SK-N-SH treated with all-trans-retinoic acid at 6 μM for 48 hours (cell line): ENCODE data around the gene MPC1.

ENCODE experiments used
- ARNTL ChIP-seq: fragments of 450-650 bp; formaldehyde crosslinking; IDR thresholded peaks from 2 replicates; pipeline ENCODE4 v1.5.0; 2020; ENCODE audit warnings: low read depth, mild to moderate bottlenecking, moderate library complexity, borderline replicate concordance
- CSDC2 ChIP-seq: fragments of 250-450 bp; sonication (Bioruptor Pico); IDR thresholded peaks from 2 replicates; pipeline ENCODE4 v1.5.0; 2020; ENCODE audit warnings: mild to moderate bottlenecking, moderate library complexity
- ESRRG ChIP-seq: fragments of 250-450 bp; sonication (Bioruptor Pico); IDR thresholded peaks from 2 replicates; pipeline ENCODE4 v1.6.1; 2021; ENCODE audit warnings: mild to moderate bottlenecking
- ISL1 ChIP-seq: fragments of 250-450 bp; sonication (Bioruptor Pico); IDR thresholded peaks from 2 replicates; pipeline ENCODE4 v2.1.2; 2022; ENCODE audit warnings: mild to moderate bottlenecking, moderate library complexity
- ZFP30 ChIP-seq: fragments of 450-650 bp; formaldehyde crosslinking; IDR thresholded peaks from 2 replicates; pipeline ENCODE4 v1.5.0; 2022; ENCODE audit warnings: mild to moderate bottlenecking, moderate library complexity
- ZNF70 ChIP-seq: fragments of 450-650 bp; formaldehyde crosslinking; IDR thresholded peaks from 2 replicates; pipeline ENCODE4 v1.5.0; 2020; ENCODE audit warnings: mild to moderate bottlenecking, moderate library complexity
- TF ChIP-seq, protein P1 (sequence below): fragments of 250-450 bp; sonication (Bioruptor Pico); IDR thresholded peaks from 2 replicates; pipeline ENCODE4 v1.8.0; 2021; ENCODE audit warnings: low read depth, mild to moderate bottlenecking, moderate library complexity, borderline replicate concordance
- TF ChIP-seq, protein P2 (sequence below): fragments of 250-450 bp; sonication (Bioruptor Pico); IDR thresholded peaks from 2 replicates; pipeline ENCODE4 v1.5.0; 2020; ENCODE audit warnings: mild to moderate bottlenecking, moderate library complexity

DNA sequence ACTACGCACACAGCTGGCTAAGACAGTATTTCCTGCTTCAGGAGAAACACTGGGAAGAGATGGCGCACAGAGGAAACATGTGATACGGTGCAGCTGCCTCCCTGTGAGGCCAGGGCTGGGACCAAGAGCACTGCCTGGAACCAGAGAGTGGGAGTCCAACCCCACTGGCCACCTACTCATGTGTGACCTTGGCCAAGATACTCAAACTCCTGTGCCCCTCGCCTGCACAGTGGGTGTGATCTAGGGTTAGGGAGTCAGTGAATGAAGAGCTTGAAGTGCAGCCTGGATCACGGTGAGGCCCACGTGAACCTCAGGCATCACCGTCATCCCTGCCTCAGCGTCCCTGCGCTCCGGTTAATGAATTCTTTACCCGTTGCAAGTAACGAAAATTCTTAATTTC lies 41.7 kb upstream of the MPC1 start:
- TF ChIP-seq, protein P1, sequence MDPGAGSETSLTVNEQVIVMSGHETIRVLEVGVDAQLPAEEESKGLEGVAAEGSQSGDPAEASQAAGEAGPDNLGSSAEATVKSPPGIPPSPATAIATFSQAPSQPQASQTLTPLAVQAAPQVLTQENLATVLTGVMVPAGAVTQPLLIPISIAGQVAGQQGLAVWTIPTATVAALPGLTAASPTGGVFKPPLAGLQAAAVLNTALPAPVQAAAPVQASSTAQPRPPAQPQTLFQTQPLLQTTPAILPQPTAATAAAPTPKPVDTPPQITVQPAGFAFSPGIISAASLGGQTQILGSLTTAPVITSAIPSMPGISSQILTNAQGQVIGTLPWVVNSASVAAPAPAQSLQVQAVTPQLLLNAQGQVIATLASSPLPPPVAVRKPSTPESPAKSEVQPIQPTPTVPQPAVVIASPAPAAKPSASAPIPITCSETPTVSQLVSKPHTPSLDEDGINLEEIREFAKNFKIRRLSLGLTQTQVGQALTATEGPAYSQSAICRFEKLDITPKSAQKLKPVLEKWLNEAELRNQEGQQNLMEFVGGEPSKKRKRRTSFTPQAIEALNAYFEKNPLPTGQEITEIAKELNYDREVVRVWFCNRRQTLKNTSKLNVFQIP (CRISPR knock-in tag) = no peak
- no peak for TF ChIP-seq ZNF70
- no peak for TF ChIP-seq ARNTL (CRISPR knock-in tag)
- TF ChIP-seq ZFP30 (CRISPR knock-in tag) = no peak
- TF ChIP-seq, protein P2, sequence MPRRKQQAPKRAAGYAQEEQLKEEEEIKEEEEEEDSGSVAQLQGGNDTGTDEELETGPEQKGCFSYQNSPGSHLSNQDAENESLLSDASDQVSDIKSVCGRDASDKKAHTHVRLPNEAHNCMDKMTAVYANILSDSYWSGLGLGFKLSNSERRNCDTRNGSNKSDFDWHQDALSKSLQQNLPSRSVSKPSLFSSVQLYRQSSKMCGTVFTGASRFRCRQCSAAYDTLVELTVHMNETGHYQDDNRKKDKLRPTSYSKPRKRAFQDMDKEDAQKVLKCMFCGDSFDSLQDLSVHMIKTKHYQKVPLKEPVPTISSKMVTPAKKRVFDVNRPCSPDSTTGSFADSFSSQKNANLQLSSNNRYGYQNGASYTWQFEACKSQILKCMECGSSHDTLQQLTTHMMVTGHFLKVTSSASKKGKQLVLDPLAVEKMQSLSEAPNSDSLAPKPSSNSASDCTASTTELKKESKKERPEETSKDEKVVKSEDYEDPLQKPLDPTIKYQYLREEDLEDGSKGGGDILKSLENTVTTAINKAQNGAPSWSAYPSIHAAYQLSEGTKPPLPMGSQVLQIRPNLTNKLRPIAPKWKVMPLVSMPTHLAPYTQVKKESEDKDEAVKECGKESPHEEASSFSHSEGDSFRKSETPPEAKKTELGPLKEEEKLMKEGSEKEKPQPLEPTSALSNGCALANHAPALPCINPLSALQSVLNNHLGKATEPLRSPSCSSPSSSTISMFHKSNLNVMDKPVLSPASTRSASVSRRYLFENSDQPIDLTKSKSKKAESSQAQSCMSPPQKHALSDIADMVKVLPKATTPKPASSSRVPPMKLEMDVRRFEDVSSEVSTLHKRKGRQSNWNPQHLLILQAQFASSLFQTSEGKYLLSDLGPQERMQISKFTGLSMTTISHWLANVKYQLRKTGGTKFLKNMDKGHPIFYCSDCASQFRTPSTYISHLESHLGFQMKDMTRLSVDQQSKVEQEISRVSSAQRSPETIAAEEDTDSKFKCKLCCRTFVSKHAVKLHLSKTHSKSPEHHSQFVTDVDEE (CRISPR knock-in tag) = no peak
- no peak for TF ChIP-seq CSDC2 (CRISPR knock-in tag)
- no peak for TF ChIP-seq ISL1 (CRISPR knock-in tag)
- TF ChIP-seq ESRRG (CRISPR knock-in tag) = no peak
